HepG2 (cell line): ENCODE results near the gene PLEKHA6. TPM values are rescaled to one million over a fixed set of nuclear protein-coding genes. Genes with fewer than 3 reads are reported as not detected.
A peak's percentile ranks its signal among the peaks of the same experiment; 100 is the strongest.

Source experiments
- LBX2 ChIP-seq: sonication (generic); formaldehyde crosslinking; IDR thresholded peaks from 2 replicates; pipeline ENCODE4 v1.5.0; 2020; ENCODE audit warnings: missing genetic modification reagents, mild to moderate bottlenecking, borderline replicate concordance
- REPIN1 ChIP-seq: sonication (generic); formaldehyde crosslinking; IDR thresholded peaks from 2 replicates; pipeline ENCODE4 v1.8.0; 2022; ENCODE audit warnings: missing genetic modification reagents, low read depth, mild to moderate bottlenecking, borderline replicate concordance
- SRSF4 ChIP-seq: fragments of 200-400 bp; formaldehyde crosslinking; IDR thresholded peaks from one replicate; pipeline ENCODE4 v1.6.1; 2018; ENCODE audit warnings: mild to moderate bottlenecking, low read depth, low read length, moderate library complexity; ENCODE audit not compliant: poor library complexity, severe bottlenecking
- TEF ChIP-seq: sonication (generic); formaldehyde crosslinking; IDR thresholded peaks from 2 replicates; pipeline ENCODE4 v1.5.0; 2020; ENCODE audit warnings: missing genetic modification reagents
- THAP9 ChIP-seq: sonication (generic); formaldehyde crosslinking; IDR thresholded peaks from 2 replicates; pipeline ENCODE4; 2020; ENCODE audit warnings: missing genetic modification reagents, mild to moderate bottlenecking, borderline replicate concordance
- YEATS4 ChIP-seq: sonication (generic); formaldehyde crosslinking; IDR thresholded peaks from 2 replicates; pipeline ENCODE4 v1.4.0; 2020; ENCODE audit warnings: missing genetic modification reagents, borderline replicate concordance
- ZBTB3 ChIP-seq: sonication (generic); formaldehyde crosslinking; IDR thresholded peaks from 2 replicates; pipeline ENCODE4 v1.4.0; 2020; ENCODE audit warnings: low read depth, mild to moderate bottlenecking, moderate library complexity, missing genetic modification reagents, borderline replicate concordance
- ZNF101 ChIP-seq: sonication (generic); formaldehyde crosslinking; IDR thresholded peaks from 2 replicates; pipeline ENCODE4 v1.4.0; 2020; ENCODE audit warnings: mild to moderate bottlenecking, low read depth, missing genetic modification reagents, borderline replicate concordance
- ZNF20 ChIP-seq: sonication (generic); formaldehyde crosslinking; IDR thresholded peaks from 2 replicates; pipeline ENCODE4 v1.4.0; 2020; ENCODE audit warnings: mild to moderate bottlenecking, moderate library complexity, missing genetic modification reagents
- ZNF235 ChIP-seq: sonication (generic); formaldehyde crosslinking; IDR thresholded peaks from 2 replicates; pipeline ENCODE4 v1.8.1; 2023; ENCODE audit warnings: mild to moderate bottlenecking, missing genetic modification reagents, borderline replicate concordance
- ZNF407 ChIP-seq: sonication (generic); formaldehyde crosslinking; IDR thresholded peaks from one replicate; pipeline ENCODE4 v1.5.1; 2020; ENCODE audit warnings: mild to moderate bottlenecking, missing genetic modification reagents; ENCODE audit errors: not compliant biosample characterization
- ZNF556 ChIP-seq: sonication (generic); formaldehyde crosslinking; IDR thresholded peaks from 2 replicates; pipeline ENCODE4 v1.4.0; 2020; ENCODE audit warnings: mild to moderate bottlenecking, missing genetic modification reagents, borderline replicate concordance
- ZNF790 ChIP-seq: sonication (generic); formaldehyde crosslinking; IDR thresholded peaks from 2 replicates; pipeline ENCODE4 v1.8.0; 2022; ENCODE audit warnings: missing genetic modification reagents, mild to moderate bottlenecking, borderline replicate concordance
- ZNF879 ChIP-seq: sonication (generic); formaldehyde crosslinking; IDR thresholded peaks from 2 replicates; pipeline ENCODE4 v1.8.1; 2023; ENCODE audit warnings: missing genetic modification reagents
- polyA plus RNA-seq, 8 experiments: library from polyadenylated mRNA; depleted of rRNA in 3 of 8; stranded (reverse) in 7 of 8; unstranded in 1 of 8; fragments of >200 nt; fragmentation: Illumina TruSeq in 4 of 8; extraction: Trizol in 4 of 8; gene quantifications; 2 replicates each; pipeline versions ENCODE4 v1.2.1 to v1.2.3, GENCODE V29; 2011 to 2016; ENCODE audit warnings: low read depth in 4 of 8, missing spikeins in 1 of 8, mixed read lengths in 1 of 8; ENCODE audit not compliant: insufficient read depth in 1 of 8
- total RNA-seq, 5 experiments: library from RNA; depleted of rRNA; stranded (reverse); fragments of >200 nt; fragmentation: Illumina TruSeq; extraction: Trizol; gene quantifications; 2 replicates each; pipeline ENCODE4 v1.2.3, GENCODE V29; 2016; ENCODE audit warnings: low read depth in 1 of 5

PLEKHA6 gene
- total and polyA plus RNA-seq, 2 of the 13 experiments (the other 11 are each of a cell fraction or from before 2014, with no cell fraction given): 5.3 to 11.4 TPM

GRCh38 chr1:204213668-204214662 lies 145.8 kb downstream of the PLEKHA6 start, which contains the start of gene GOLT1A (continued):
- TF ChIP-seq ZNF407: no peak
- no peak; the same call in 1 of the 2 replicates for TF ChIP-seq TEF (CRISPR knock-in tag)
- peak; percentile 80; the same call in 1 of the 2 replicates for TF ChIP-seq YEATS4 (CRISPR knock-in tag)
- TF ChIP-seq LBX2 (CRISPR knock-in tag): peak; percentile 31; the same call in 1 of the 2 replicates
- no peak for TF ChIP-seq ZNF101 (CRISPR knock-in tag)
- peak; percentile 70; the same call in 1 of the 2 replicates for TF ChIP-seq ZNF879
- TF ChIP-seq ZNF20 (CRISPR knock-in tag): no peak
- no peak for TF ChIP-seq ZNF790
- peak; percentile 87; the same call in 1 of the 2 replicates for TF ChIP-seq ZBTB3
- peak; percentile 95 for TF ChIP-seq ZNF556
- peak; percentile 80 for TF ChIP-seq REPIN1 (CRISPR knock-in tag)
- TF ChIP-seq THAP9 (CRISPR knock-in tag): peak; percentile 16; the same call in 1 of the 2 replicates
- TF ChIP-seq SRSF4: no peak
- peak; percentile 88; the same call in 1 of the 2 replicates for TF ChIP-seq ZNF235 (CRISPR knock-in tag)
